ENCODE results near the gene GRAP2. TPM values are rescaled to one million over a fixed set of nuclear protein-coding genes. Genes with fewer than 3 reads are reported as not detected.
"Not testable (repeated sequence)": the region's sequence is repeated elsewhere in the genome, so short reads cannot be mapped to it uniquely, and the experiment has no call there.

Gene GRAP2
- total RNA-seq, 1 donor from 2014 or later = 10.1 TPM

GRCh38 chr22:39949964-39950737, 49.3 kb downstream of the GRAP2 start:
- Histone ChIP-seq H3K27ac (no peak overlapping the region), H3K36me3 (no peaks in the 10 kb centered on the region), H3K27me3 (peaks cover 34% of the 10 kb centered on the region), H3K9me3 (no peaks in the 10 kb centered on the region), H3K4me1 (peaks cover 24% of the 10 kb centered on the region), H3K4me3 (no peak overlapping the region)
- no peak for DNase-seq
- TF ChIP-seq CTCF (IDR thresholded peaks at IDR 0.05) = no peak
- intact Hi-C loops (cut with DNase I) = loop anchor here (10.0 kb wide), 1 partner anchor 65 kb away; no protein-coding TSS in a partner anchor
- ATAC-seq = no peak

- not testable (repeated sequence) for ATAC-seq, H3K4me3 ChIP-seq, H3K36me3 ChIP-seq, H3K27ac ChIP-seq, H3K9me3 ChIP-seq, DNase-seq
- intact Hi-C loops (cut with DNase I) = loop anchor here (10.0 kb wide), 1 partner anchor 63 kb away; no protein-coding TSS in a partner anchor
- Histone ChIP-seq H3K27me3 (peaks cover 36% of the 10 kb centered on the region), H3K4me1 (peaks cover 21% of the 10 kb centered on the region)
Observed at GRCh38 chr22:39951603-39952293, 50.9 kb downstream of the GRAP2 start.

- no peak for ATAC-seq
- no peak overlapping the region for H3K4me3 ChIP-seq
- H3K27ac ChIP-seq = no peak overlapping the region
- H3K9me3 ChIP-seq = no peaks in the 10 kb centered on the region
- no peak for DNase-seq
- peaks cover 15% of the 10 kb centered on the region for H3K4me1 ChIP-seq
- no peak for TF ChIP-seq CTCF (IDR thresholded peaks at IDR 0.05)
- intact Hi-C loops (cut with DNase I) = loop anchor here (10.0 kb wide), 1 partner anchor 62 kb away; no protein-coding TSS in a partner anchor
- no peaks in the 10 kb centered on the region for H3K36me3 ChIP-seq
- peaks cover 40% of the 10 kb centered on the region for H3K27me3 ChIP-seq
Observed at GRCh38 chr22:39952347-39952746, 51.5 kb downstream of the GRAP2 start.

- intact Hi-C loops (cut with DNase I) = loop anchor here (10.0 kb wide), 1 partner anchor 62 kb away; no protein-coding TSS in a partner anchor
- no peak for TF ChIP-seq CTCF (IDR thresholded peaks at IDR 0.05)
- H3K4me1 ChIP-seq = peaks cover 9% of the 10 kb centered on the region
- no peak overlapping the region for H3K4me3 ChIP-seq
- no peaks in the 10 kb centered on the region for H3K9me3 ChIP-seq
- peaks cover 44% of the 10 kb centered on the region for H3K27me3 ChIP-seq
- ATAC-seq (no peak), DNase-seq (no peak)
- H3K27ac ChIP-seq = no peak overlapping the region
- H3K36me3 ChIP-seq = no peaks in the 10 kb centered on the region
Observed at GRCh38 chr22:39953101-39953500, 52.2 kb downstream of the GRAP2 start.

- H3K27ac ChIP-seq = peak overlapping the region; percentile 3
- intact Hi-C loops (cut with DNase I) = loop anchor here (10.0 kb wide), 1 partner anchor 60 kb away; no protein-coding TSS in a partner anchor
- H3K36me3 ChIP-seq = no peaks in the 10 kb centered on the region
- peaks cover 9% of the 10 kb centered on the region for H3K4me1 ChIP-seq
- no peaks in the 10 kb centered on the region for H3K9me3 ChIP-seq
- H3K4me3 ChIP-seq = no peak overlapping the region
- DNase-seq (no peak), ATAC-seq (no peak)
- H3K27me3 ChIP-seq = peaks cover 49% of the 10 kb centered on the region
- TF ChIP-seq CTCF (IDR thresholded peaks at IDR 0.05) = no peak
Observed at GRCh38 chr22:39954584-39955055, 53.7 kb downstream of the GRAP2 start.

GRCh38 chr22:39955675-39956074, 54.8 kb downstream of the GRAP2 start:
- peaks cover 41% of the 10 kb centered on the region for H3K27me3 ChIP-seq
- no peak for TF ChIP-seq CTCF (IDR thresholded peaks at IDR 0.05)
- H3K4me3 ChIP-seq = no peak overlapping the region
- ATAC-seq = no peak
- H3K36me3 ChIP-seq = no peaks in the 10 kb centered on the region
- no peaks in the 10 kb centered on the region for H3K9me3 ChIP-seq
- no peak overlapping the region for H3K27ac ChIP-seq
- peaks cover 9% of the 10 kb centered on the region for H3K4me1 ChIP-seq
- no peak for DNase-seq
- intact Hi-C loops (cut with DNase I) = loop anchor here (10.0 kb wide), 1 partner anchor 59 kb away; no protein-coding TSS in a partner anchor

Data from upper lobe of right lung (tissue), 1 donor.